Uterus (tissue), 4 donors: ENCODE results near the gene GNG7. TPM values are rescaled to one million over a fixed set of nuclear protein-coding genes. Genes with fewer than 3 reads are reported as not detected.

Experiments
- DNase-seq, 2 donors: peaks; one replicate each; pipeline ENCODE4 v3.0.0-alpha.2; 2019 to 2020
- H3K27ac ChIP-seq, 2 donors: fragments of 200-600 bp; sonication (generic); 1 replicate in 1 of 2; 2 replicates in 1 of 2; pipeline ENCODE4 v1.5.1; 2016 to 2018
- H3K27me3 ChIP-seq, 2 donors: fragments of 200-600 bp; sonication (generic); one replicate each; pipeline ENCODE4 v1.5.1; 2018 to 2019; ENCODE audit warnings: control low read depth in 1 of 2
- H3K36me3 ChIP-seq, 2 donors: fragments of 200-600 bp; sonication (generic); one replicate each; pipeline ENCODE4 v1.5.1; 2019; ENCODE audit warnings: control low read depth in 1 of 2
- H3K4me1 ChIP-seq, 2 donors: fragments of 200-600 bp; sonication (generic); one replicate each; pipeline ENCODE4 v1.5.1; 2018 to 2019; ENCODE audit warnings: control low read depth in 1 of 2
- H3K4me3 ChIP-seq, 2 donors: fragments of 200-600 bp; sonication (generic); 1 replicate in 1 of 2; 2 replicates in 1 of 2; pipeline ENCODE4 v1.5.1; 2018 to 2019; ENCODE audit warnings: mild to moderate bottlenecking in 1 of 2
- H3K9me3 ChIP-seq, 2 donors: fragments of 200-600 bp; sonication (generic); one replicate each; pipeline ENCODE4 v1.5.1; 2019; ENCODE audit warnings: control low read depth in 1 of 2
- POLR2A ChIP-seq, 2 donors: fragments of 450-650 bp; IDR thresholded peaks; one replicate each; pipeline ENCODE4 v1.6.1; 2016; ENCODE audit warnings: antibody characterized with exemption in 2 of 2, mild to moderate bottlenecking in 1 of 2, moderate library complexity in 1 of 2
- intact Hi-C: fragments of 100-400 bp; cut with DNase I; formaldehyde crosslinking; loops from one replicate; pipeline ENCODE4 v1.15.1; 2023; ENCODE audit warnings: low total_unique reads
- total RNA-seq, 4 donors: library from RNA; depleted of rRNA in 3 of 4; stranded (reverse); fragments of >200 nt in 3 of 4; gene quantifications; one replicate each; pipeline versions ENCODE4 v1.1.0 to v1.2.4, GENCODE V29; 2014 to 2023
- TF ChIP-seq, protein P1 (sequence below), 4 experiments: fragments of 200-600 bp in 2 of 4; fragments of 450-650 bp in 2 of 4; sonication (generic) in 2 of 4; IDR thresholded peaks; one replicate each; pipeline ENCODE4 v1.5.1; 2016 to 2019; ENCODE audit warnings: antibody characterized with exemption in 4 of 4, mild to moderate bottlenecking in 2 of 4, moderate library complexity in 1 of 4
- donor health status: DM: yes; HTN: yes; CAD: no.

The GNG7 gene
- total RNA-seq, 4 donors from 2014 or later, result 0.88 to 11.1 (median 3.2) TPM

GRCh38 chr19:2549701-2550191 is 152.7 kb downstream of the GNG7 start:
- intact Hi-C loops, result no loop called here
- peak overlapping the region; percentile 51 to 58 for H3K27ac ChIP-seq

GRCh38 chr19:2548966-2549365 is 153.5 kb downstream of the GNG7 start:
- Histone ChIP-seq H3K4me3 (no peak overlapping the region), H3K4me1 (peaks cover 0 to 6% of the 10 kb centered on the region in 2 donors), H3K27me3 (no peaks in the 10 kb centered on the region), H3K36me3 (no peaks in the 10 kb centered on the region), H3K27ac (peak overlapping the region in 1 of 2 donors; percentile 58), H3K9me3 (no peaks in the 10 kb centered on the region)
- no peak for TF ChIP-seq POLR2A (IDR thresholded peaks at IDR 0.05)
- TF ChIP-seq, protein P1, sequence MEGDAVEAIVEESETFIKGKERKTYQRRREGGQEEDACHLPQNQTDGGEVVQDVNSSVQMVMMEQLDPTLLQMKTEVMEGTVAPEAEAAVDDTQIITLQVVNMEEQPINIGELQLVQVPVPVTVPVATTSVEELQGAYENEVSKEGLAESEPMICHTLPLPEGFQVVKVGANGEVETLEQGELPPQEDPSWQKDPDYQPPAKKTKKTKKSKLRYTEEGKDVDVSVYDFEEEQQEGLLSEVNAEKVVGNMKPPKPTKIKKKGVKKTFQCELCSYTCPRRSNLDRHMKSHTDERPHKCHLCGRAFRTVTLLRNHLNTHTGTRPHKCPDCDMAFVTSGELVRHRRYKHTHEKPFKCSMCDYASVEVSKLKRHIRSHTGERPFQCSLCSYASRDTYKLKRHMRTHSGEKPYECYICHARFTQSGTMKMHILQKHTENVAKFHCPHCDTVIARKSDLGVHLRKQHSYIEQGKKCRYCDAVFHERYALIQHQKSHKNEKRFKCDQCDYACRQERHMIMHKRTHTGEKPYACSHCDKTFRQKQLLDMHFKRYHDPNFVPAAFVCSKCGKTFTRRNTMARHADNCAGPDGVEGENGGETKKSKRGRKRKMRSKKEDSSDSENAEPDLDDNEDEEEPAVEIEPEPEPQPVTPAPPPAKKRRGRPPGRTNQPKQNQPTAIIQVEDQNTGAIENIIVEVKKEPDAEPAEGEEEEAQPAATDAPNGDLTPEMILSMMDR (IDR thresholded peaks at IDR 0.05), result no peak
- no peak for DNase-seq
- intact Hi-C loops, result no loop called here

More at GRCh38 chr19:2549701-2550191, 152.7 kb downstream of the GNG7 start:
- TF ChIP-seq, protein P1 (IDR thresholded peaks at IDR 0.05), result no peak
- no peak for TF ChIP-seq POLR2A (IDR thresholded peaks at IDR 0.05)
- Histone ChIP-seq H3K27me3 (no peaks in the 10 kb centered on the region), H3K4me3 (no peak overlapping the region), H3K9me3 (no peaks in the 10 kb centered on the region), H3K36me3 (no peaks in the 10 kb centered on the region), H3K4me1 (no peaks in the 10 kb centered on the region)
- DNase-seq, result peak; percentile 58 to 70

- intact Hi-C loops, result no loop called here
- no peaks in the 10 kb centered on the region for H3K9me3 ChIP-seq
- no peak overlapping the region for H3K4me3 ChIP-seq
- TF ChIP-seq POLR2A (IDR thresholded peaks at IDR 0.05), result no peak
- TF ChIP-seq, protein P1 (IDR thresholded peaks at IDR 0.05), result no peak
- H3K27ac ChIP-seq, result no peak overlapping the region
- no peak for DNase-seq
- H3K36me3 ChIP-seq, result no peaks in the 10 kb centered on the region
- H3K27me3 ChIP-seq, result no peaks in the 10 kb centered on the region
- peaks cover 0 to 6% of the 10 kb centered on the region in 2 donors for H3K4me1 ChIP-seq
Measured at GRCh38 chr19:2547721-2548120, 154.8 kb downstream of the GNG7 start.

- Histone ChIP-seq H3K36me3 (no peaks in the 10 kb centered on the region), H3K27me3 (no peaks in the 10 kb centered on the region), H3K4me3 (no peak overlapping the region), H3K27ac (peak overlapping the region in 1 of 2 donors; percentile 42), H3K9me3 (no peaks in the 10 kb centered on the region), H3K4me1 (peaks cover 0 to 6% of the 10 kb centered on the region in 2 donors)
- intact Hi-C loops, result no loop called here
- no peak for TF ChIP-seq POLR2A (IDR thresholded peaks at IDR 0.05)
- TF ChIP-seq, protein P1 (IDR thresholded peaks at IDR 0.05), result no peak
- no peak for DNase-seq
Measured at GRCh38 chr19:2547033-2547680, 155.3 kb downstream of the GNG7 start.
